ENCODE results near the gene PDE6A.
"Not testable (repeated sequence)": the region's sequence is repeated elsewhere in the genome, so short reads cannot be mapped to it uniquely, and the experiment has no call there.

PDE6A gene

DNA sequence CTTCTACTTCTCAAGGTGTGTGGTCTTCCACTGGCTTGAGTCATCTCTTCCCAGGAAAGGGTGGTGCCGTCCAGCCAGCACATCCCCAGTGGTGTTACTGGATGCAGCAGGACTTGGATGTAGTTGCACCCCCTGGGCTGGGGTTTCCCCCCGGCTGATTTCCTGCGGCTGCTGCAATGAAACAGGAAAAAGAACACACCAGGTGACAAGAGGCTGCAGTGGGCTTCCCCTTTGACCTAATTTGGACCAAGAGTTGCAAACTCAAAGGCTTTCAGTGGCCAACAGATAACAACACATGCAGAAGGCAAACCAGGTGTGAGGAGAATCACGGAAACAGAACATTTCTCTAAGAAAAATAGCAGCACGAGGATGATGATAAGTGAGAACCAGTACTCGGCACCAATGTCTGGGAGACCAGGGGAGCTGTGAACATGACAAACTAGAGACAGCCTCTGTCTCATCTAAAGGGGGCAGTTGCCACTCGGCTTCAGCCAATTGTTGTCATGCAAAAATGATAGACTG lies 83.7 kb downstream of the PDE6A start:
- no peak for DNase-seq (ENCODE audit: low read depth)

DNA sequence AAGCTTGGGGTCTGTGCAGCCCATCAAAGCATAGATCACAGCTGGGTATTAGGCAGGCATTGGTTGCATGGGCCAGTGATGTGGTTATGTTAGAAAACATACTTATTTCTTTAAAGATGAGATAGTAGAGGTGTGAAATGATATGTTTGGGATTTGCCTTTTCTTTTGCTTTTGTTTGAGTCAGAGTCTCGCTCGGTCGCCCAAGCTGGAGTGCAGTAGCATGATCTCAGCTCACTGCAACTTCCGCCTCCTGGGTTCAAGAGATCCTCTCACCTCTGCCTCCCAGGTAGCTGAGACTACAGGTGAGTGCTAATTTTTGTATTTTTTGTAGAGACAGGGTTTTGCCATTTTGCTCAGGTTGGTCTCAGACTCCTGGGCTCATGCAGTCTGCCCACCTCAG lies 84.8 kb downstream of the PDE6A start:
- DNase-seq (ENCODE audit: low read depth), result no peak

DNA sequence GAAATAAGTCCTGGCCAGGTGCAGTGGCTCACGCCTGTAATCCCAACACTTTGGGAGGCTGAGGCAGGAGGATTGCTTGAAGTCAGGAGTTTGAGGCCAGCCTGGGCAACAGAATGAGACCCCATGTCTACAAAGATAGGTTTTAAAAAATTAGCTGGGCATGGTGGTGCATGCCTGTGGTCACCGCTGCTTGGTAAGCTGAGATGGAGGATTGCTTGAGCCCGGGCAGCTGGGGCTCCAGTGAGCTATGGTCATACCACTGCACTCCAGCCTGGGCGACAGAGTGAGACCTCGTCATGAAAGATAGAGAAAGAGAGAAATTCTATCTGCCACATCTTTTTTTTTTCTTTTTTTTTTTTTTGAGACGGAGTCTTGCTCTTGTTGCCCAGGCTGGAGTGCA lies 86.1 kb downstream of the PDE6A start:
- DNase-seq (ENCODE audit: low read depth), result not testable (repeated sequence)

- no peak for DNase-seq (ENCODE audit: low read depth)
Measured at GRCh38 chr5:149857499-149857898, 87.1 kb downstream of the PDE6A start.

- DNase-seq (ENCODE audit: low read depth), result no peak
Measured at GRCh38 chr5:149855366-149855765, 89.2 kb downstream of the PDE6A start.

- no peak for DNase-seq (ENCODE audit: low read depth)
Measured at GRCh38 chr5:149854866-149855265, 89.7 kb downstream of the PDE6A start.

- no peak for DNase-seq (ENCODE audit: low read depth)
Measured at GRCh38 chr5:149853701-149854100, 90.9 kb downstream of the PDE6A start.

DNA sequence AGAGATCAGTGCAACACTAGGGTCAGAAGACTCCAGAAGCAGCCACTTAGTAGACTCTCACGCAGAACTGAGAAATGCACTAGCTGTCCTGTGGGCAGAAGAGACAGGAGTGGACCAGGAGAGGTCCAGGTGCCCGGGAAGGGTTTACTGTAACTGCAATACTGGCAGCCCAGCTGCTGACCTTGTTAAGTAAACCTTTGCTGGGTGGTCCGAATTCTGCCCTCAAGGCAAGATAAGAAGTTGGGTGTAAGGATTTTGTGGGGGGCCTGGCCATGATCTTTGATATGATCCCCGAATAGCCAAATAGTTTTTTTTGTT lies 91.3 kb downstream of the PDE6A start:
- DNase-seq (ENCODE audit: low read depth), result no peak

GRCh38 chr5:149852641-149853330 lies 91.8 kb downstream of the PDE6A start:
- DNase-seq (ENCODE audit: low read depth), result no peak

DNA sequence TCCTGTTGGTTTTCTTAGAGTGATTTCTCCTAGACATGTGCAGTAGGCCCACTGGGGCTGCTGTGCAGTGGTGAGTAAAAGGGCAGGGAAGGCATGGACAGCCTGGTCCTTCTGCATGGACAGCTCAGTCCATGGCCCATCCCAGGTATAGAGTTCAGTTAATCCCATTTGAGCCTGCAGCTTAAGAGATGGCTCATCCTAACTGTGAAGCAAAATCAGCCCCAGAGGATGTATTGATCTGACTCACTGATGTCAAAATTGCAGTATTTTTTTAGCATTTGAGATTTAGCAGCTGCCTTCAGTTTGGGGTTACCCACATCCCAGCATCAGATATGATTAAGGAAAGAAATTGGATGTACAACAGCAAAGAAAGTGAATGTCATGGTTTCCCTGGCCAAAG lies 93.4 kb downstream of the PDE6A start:
- DNase-seq (ENCODE audit: low read depth), result no peak

DNA sequence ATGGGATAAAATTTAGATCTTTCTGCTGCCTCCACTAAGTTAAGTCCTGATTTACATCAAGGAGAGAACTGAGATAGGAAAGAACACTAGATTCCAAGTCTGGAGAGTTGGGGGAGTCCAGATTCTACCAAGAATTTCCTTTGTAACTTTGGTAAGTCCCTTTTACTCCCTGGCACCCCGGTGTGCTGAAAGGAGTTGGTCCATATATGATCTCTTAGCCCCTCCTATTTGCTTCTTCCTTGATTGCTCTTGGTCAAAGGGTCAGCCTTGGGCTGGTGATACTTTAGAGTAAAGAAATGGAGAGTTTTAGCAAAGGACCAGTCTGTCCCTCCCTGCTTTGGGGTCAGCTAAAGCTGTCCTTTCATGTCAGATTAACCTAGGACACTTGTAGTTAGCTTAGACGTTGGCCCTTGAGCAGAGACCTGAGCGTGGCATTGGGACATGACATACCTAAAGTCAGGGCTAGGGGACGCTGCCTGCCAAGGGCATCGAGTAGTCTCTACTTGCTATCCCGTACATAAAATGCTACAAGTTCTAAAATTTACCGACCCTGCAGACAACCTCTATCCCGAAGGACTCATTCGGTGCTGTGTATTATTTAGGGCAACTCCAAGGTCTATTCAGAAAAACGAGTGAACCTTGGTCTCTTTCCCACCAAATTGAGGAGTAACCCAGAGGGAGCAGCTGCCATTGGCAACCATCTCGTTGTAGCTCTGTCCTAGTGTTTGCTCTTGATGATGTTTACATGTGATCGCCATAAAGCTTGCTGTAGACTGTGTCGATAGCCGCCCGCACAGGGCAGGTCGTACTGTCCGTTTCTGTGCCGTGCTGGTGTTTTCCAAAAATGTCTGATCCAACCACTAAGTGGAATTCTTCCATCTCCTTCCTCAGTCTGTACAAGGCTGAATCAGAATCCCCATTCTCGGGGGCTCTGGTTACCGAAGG lies 94.4 kb downstream of the PDE6A start:
- no peak for DNase-seq (ENCODE audit: low read depth)

- DNase-seq (ENCODE audit: low read depth), result no peak
Measured at GRCh38 chr5:149849280-149849965, 95.2 kb downstream of the PDE6A start.

- DNase-seq (ENCODE audit: low read depth), result no peak
Measured at GRCh38 chr5:149847611-149848010, 97.0 kb downstream of the PDE6A start.

GRCh38 chr5:149846021-149846420 lies 98.6 kb downstream of the PDE6A start:
- no peak for DNase-seq (ENCODE audit: low read depth)

DNA sequence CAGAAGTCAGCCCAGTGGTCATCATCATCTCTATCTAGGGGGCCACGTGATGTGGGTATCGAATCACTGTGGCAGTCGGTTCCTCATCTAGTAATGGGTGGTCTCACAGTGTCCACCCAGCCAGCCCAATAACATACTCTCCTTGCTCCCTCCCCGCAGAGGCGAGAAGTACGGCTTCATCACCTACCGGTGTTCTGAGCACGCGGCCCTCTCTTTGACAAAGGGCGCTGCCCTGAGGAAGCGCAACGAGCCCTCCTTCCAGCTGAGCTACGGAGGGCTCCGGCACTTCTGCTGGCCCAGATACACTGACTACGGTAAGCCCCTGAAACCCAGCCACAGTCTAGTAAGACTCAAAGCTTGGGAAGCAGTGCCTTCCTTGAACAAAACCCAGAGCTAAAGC lies 99.0 kb downstream of the PDE6A start:
- no peak for DNase-seq (ENCODE audit: low read depth)

DNA sequence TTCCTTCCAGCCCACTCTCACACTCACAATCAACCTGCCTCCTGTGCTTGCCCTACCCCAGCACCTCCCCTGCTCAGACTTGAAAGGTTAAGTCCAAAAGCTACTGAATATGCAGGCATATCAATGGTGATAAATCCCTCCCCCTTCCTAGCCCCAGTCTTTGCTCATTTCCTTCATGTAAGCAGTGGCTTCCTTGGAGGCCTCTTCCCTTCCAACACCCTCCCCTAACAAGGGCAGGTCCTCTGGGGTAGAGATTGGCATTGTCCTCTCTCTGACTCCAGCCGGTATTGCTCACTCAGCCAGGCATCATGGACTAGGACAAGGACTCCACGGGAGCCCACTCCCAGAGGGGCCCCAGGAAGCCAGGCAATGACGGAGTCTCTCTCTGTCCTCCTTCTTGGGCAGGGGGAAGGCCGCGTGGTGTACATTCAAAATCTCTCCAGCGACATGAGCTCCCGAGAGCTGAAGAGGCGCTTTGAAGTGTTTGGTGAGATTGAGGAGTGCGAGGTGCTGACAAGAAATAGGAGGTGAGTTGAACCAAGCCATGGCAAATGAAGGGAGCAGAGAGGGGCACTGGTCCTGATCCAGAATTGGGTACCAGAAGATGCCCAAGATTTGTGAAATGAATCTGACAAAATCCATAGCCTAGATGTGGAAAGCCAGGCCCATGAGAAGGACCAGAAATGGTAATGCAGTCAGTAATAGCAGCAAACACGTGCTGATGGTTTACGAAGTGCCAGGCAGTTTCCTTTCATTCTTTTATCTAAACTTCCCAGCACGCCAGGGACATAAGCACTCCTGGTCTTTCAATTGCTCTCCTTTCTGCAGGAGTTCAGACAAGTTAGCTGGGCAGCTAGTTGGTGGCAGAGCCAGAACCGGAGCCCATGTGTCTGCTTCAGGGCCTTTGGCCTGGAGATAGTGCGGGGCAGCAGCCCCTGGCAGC lies 102.5 kb downstream of the PDE6A start:
- DNase-seq (ENCODE audit: low read depth), result no peak

- DNase-seq (ENCODE audit: low read depth), result no peak
Measured at GRCh38 chr5:149840226-149840825, 104.3 kb downstream of the PDE6A start.

GRCh38 chr5:149839761-149840160 lies 104.8 kb downstream of the PDE6A start:
- DNase-seq (ENCODE audit: low read depth), result no peak

DNA sequence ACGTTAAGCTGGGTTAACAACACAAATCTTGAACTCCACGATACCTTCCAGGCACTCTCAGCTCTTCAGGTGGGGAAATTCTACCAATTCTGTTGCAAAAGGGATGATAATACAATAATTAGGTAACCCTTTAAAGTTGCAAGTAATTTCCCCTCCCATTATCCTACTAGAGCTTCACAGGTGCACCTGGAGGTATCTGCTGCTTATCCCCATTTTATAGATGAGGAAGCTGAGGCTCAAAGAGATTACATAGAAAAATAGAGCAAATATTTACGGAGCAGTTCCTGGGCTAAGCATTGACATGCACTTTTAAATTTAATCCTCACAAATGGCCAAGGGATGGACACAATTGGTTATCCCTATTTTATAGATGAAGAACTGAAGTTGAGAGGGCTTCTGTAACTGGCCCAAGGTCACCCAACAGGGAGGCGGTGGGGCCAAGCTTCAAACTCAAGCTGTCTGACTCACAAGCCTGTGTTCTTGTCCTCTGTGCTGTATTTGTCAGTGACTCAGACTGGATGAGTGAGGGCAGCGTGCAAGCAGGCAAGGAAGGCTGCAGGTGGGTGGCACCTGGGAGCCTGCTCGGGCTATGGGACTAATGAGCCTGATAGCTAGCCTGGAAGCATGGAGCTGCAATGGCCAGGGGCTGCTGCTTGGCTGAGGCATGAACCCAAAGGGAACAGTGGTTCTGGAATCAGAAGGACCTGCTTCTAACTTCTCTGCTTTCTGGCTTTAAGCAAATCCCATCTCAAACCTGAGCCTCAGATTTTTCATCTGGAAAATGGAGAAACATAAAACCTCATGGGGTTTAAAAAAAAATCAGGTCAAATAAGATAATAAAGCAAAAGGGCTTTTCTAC lies 105.5 kb downstream of the PDE6A start:
- no peak for DNase-seq (ENCODE audit: low read depth)

DNA sequence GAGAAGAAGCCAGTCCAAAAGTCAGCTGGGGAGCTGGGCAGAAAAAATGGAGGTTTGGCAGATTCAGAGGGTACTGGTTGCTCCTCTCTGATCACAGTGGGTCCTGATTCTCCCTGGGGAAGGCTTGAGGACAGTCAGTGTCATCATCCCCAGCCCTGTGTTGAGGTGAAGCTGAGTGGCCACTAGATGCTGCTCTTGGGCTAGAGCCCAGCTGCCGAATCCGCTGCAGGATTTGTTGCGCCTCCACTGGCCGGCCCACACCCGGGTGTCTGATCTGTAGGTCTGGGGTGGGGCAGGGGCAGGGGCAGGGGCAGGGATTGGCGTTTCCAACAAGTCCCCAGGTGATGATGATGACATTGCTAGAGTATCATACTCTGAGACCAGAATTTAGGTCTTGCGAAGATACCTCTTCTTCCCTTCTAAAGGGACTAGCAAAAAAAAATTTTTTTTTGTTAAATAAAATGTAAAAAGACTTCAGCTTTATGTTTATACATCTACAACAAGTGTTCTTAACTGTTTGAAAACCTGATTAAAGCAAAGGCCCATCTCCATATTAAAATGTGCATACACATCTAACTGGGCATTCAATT lies 106.8 kb downstream of the PDE6A start:
- DNase-seq (ENCODE audit: low read depth), result no peak
